ENCODE measurements around the gene PGRMC1.

- TF ChIP-seq CTCF (IDR thresholded peaks at IDR 0.05) = no peak
- no peak for TF ChIP-seq EZH2 (IDR thresholded peaks at IDR 0.05; ENCODE audit: borderline replicate concordance, insufficient read depth, low read depth, low read length, poor library complexity, severe bottlenecking)
These were observed 5.2 kb upstream of the PGRMC1 start for GRCh38 chrX:119230850-119231249.
